ENCODE results near the gene BMP15. TPM values are rescaled to one million over a fixed set of nuclear protein-coding genes. Genes with fewer than 3 reads are reported as not detected.

The BMP15 gene
- total and polyA plus RNA-seq, 2 donors (not counting 3 experiments of a cell fraction or from before 2014, with no cell fraction given), result not detected

DNA sequence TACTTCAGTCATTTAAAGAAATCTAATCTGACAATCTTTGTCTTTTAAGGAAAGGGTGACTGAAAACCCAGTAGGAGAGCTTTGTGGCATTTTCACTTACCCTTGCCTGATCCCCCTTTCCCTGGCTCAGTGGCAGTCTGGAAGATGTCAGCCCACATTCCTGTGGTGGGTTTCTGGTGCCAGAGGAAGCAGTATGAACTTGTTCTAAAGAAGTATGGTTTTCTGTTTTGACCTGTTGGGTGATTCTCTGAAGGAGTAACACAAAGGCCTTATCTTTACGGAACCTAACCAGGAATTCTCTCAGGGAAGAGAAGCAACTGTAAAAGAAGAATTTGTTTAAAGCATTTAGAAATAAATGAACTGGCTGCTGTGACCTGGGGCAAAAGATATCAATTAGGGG lies 41.9 kb downstream of the BMP15 start:
- Histone ChIP-seq H3K9ac (replicated peaks; ENCODE audit: extremely low read depth, insufficient read depth, low read length) (no peak overlapping the region), H3K9me1 (replicated peaks; ENCODE audit: control insufficient read depth, extremely low read depth, insufficient read depth, low read length) (no peaks in the 10 kb centered on the region), H2AFZ (ENCODE audit: low read depth, low read length) (no peak overlapping the region), H3K4me3 (replicated peaks in 1 of 3; ENCODE audit: insufficient read depth in 1 of 3, low read depth in 1 of 3, low read length in 3 of 3) (no peak overlapping the region), H3K9me3 (replicated peaks; ENCODE audit: control insufficient read depth, insufficient read depth, low read length) (no peaks in the 10 kb centered on the region), H3K27me3 (ENCODE audit: control insufficient read depth in 2 of 2, insufficient read depth in 2 of 2, low read length in 2 of 2) (no peaks in the 10 kb centered on the region), H3K4me2 (ENCODE audit: insufficient read depth, low read length) (no peak overlapping the region), H4K20me1 (replicated peaks; ENCODE audit: control insufficient read depth, extremely low read depth, insufficient read depth, low read length) (no peaks in the 10 kb centered on the region), H3K27ac (ENCODE audit: insufficient read depth, low read depth, low read length) (no peak overlapping the region), H3K4me1 (ENCODE audit: control insufficient read depth, extremely low read depth, insufficient read depth, low read length) (no peaks in the 10 kb centered on the region), H3K79me2 (ENCODE audit: control insufficient read depth, insufficient read depth, low read length) (no peaks in the 10 kb centered on the region), H3K36me3 (ENCODE audit: control insufficient read depth in 2 of 2, extremely low read depth in 1 of 2, insufficient read depth in 2 of 2, low read length in 2 of 2) (no peaks in the 10 kb centered on the region)
- no peak for DNase-seq (ENCODE audit: low read depth, low spot score)
- BruUV-seq (replicated peaks), result no TSS peak
- no peak for FAIRE-seq
- dilution Hi-C loops (cut with MboI; ENCODE audit: extremely low pct_ligation_motif_present, low sequenced_read_pairs), result no loop called here
- intact Hi-C loops (cut with micrococcal nuclease), result no loop called here
- CTCF ChIA-PET, result interaction anchor here (2.1 kb wide), 1 partner anchor 9 kb away, joined by 6 read pairs; no protein-coding TSS in a partner anchor
- POLR2A ChIA-PET, result no interaction called here
- TF ChIP-seq EZH2 (IDR thresholded peaks at IDR 0.05; ENCODE audit: borderline replicate concordance, low read depth, low read length, severe bottlenecking), result no peak
- no peak for TF ChIP-seq FOS (IDR thresholded peaks at IDR 0.05; ENCODE audit: borderline replicate concordance, insufficient read depth, low read length)
- TF ChIP-seq POLR2A (IDR thresholded peaks at IDR 0.05; ENCODE audit: low read depth, low read length), result no peak
- TF ChIP-seq GATA2 (IDR thresholded peaks at IDR 0.05; ENCODE audit: insufficient read depth, insufficient read length, low read depth, low read length), result no peak
- TF ChIP-seq, protein P1, sequence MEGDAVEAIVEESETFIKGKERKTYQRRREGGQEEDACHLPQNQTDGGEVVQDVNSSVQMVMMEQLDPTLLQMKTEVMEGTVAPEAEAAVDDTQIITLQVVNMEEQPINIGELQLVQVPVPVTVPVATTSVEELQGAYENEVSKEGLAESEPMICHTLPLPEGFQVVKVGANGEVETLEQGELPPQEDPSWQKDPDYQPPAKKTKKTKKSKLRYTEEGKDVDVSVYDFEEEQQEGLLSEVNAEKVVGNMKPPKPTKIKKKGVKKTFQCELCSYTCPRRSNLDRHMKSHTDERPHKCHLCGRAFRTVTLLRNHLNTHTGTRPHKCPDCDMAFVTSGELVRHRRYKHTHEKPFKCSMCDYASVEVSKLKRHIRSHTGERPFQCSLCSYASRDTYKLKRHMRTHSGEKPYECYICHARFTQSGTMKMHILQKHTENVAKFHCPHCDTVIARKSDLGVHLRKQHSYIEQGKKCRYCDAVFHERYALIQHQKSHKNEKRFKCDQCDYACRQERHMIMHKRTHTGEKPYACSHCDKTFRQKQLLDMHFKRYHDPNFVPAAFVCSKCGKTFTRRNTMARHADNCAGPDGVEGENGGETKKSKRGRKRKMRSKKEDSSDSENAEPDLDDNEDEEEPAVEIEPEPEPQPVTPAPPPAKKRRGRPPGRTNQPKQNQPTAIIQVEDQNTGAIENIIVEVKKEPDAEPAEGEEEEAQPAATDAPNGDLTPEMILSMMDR (IDR thresholded peaks at IDR 0.05; ENCODE audit: extremely low read depth in 1 of 2, insufficient read depth in 1 of 2, low read depth in 1 of 2, low read length in 2 of 2), result no peak
- no peak for TF ChIP-seq MYC (IDR thresholded peaks at IDR 0.05; ENCODE audit: low read depth, low read length)
- no peak for TF ChIP-seq POLR2AphosphoS5 (IDR thresholded peaks at IDR 0.05; ENCODE audit: insufficient read depth, low read depth, low read length)
- TF ChIP-seq JUN (IDR thresholded peaks at IDR 0.05; ENCODE audit: borderline replicate concordance, insufficient read depth, insufficient read length, low read depth), result no peak
- TF ChIP-seq, protein P2, sequence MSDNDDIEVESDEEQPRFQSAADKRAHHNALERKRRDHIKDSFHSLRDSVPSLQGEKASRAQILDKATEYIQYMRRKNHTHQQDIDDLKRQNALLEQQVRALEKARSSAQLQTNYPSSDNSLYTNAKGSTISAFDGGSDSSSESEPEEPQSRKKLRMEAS (IDR thresholded peaks at IDR 0.05; ENCODE audit: insufficient read depth, insufficient read length), result no peak
